ENCODE data around the gene GDPD1. TPM values are rescaled to one million over a fixed set of nuclear protein-coding genes. Genes with fewer than 3 reads are reported as not detected.

Gene GDPD1
- total RNA-seq, 1 donor from 2014 or later, result 17.8 TPM

DNA sequence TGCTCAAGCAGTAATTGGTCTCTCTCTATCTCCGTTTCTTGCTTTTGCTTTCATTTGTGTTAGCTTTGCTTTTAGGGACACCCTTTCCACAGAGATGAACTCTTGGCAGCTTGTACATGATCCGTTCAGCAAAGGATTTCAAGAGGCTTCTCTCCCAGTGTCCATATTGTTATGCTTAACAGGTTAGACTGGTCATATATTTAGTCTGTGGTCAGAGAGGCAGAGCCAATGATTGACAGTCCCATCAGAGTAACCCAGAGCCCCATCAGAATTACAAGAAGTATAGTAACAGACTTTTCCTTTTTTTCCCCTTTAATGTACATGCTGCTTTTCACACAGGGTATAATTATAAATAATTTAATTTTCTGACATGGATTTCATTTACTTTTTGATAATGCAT lies 34.4 kb downstream of the GDPD1 start:
- Histone ChIP-seq H4K20me1 (ENCODE audit: low read depth) (no peaks in the 10 kb centered on the region), H3K4me3 (no peak overlapping the region), H3K36me3 (no peaks in the 10 kb centered on the region), H3K27me3 (no peaks in the 10 kb centered on the region), H2AFZ (replicated peaks) (no peak overlapping the region), H3K4me2 (no peak overlapping the region), H3K9me3 (ENCODE audit: low read depth) (no peaks in the 10 kb centered on the region), H3K79me2 (ENCODE audit: low read depth) (no peaks in the 10 kb centered on the region), H3K27ac (no peak overlapping the region), H3K9ac (no peak overlapping the region), H3F3A (ENCODE audit: low read depth) (peaks cover 2% of the 10 kb centered on the region), H3K4me1 (no peaks in the 10 kb centered on the region)
- H3K36me3 Mint-ChIP-seq, result peaks cover 2% of the 10 kb centered on the region
- no peaks in the 10 kb centered on the region for H3K27me3 Mint-ChIP-seq (ENCODE audit: insufficient read depth, low read depth)
- no peak for TF ChIP-seq EZH2phosphoT487 (IDR thresholded peaks at IDR 0.05)
- no peak for TF ChIP-seq EZH2 (IDR thresholded peaks at IDR 0.05)
- TF ChIP-seq, protein P1, sequence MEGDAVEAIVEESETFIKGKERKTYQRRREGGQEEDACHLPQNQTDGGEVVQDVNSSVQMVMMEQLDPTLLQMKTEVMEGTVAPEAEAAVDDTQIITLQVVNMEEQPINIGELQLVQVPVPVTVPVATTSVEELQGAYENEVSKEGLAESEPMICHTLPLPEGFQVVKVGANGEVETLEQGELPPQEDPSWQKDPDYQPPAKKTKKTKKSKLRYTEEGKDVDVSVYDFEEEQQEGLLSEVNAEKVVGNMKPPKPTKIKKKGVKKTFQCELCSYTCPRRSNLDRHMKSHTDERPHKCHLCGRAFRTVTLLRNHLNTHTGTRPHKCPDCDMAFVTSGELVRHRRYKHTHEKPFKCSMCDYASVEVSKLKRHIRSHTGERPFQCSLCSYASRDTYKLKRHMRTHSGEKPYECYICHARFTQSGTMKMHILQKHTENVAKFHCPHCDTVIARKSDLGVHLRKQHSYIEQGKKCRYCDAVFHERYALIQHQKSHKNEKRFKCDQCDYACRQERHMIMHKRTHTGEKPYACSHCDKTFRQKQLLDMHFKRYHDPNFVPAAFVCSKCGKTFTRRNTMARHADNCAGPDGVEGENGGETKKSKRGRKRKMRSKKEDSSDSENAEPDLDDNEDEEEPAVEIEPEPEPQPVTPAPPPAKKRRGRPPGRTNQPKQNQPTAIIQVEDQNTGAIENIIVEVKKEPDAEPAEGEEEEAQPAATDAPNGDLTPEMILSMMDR (IDR thresholded peaks at IDR 0.05), result no peak
- no peaks in the 10 kb centered on the region for H3K9me3 Mint-ChIP-seq
- no peak overlapping the region for H3K4me3 Mint-ChIP-seq
- H3K27ac Mint-ChIP-seq, result no peak overlapping the region
- no peaks in the 10 kb centered on the region for H3K4me1 Mint-ChIP-seq
- DNase-seq (ENCODE audit: low spot score), result no peak

DNA sequence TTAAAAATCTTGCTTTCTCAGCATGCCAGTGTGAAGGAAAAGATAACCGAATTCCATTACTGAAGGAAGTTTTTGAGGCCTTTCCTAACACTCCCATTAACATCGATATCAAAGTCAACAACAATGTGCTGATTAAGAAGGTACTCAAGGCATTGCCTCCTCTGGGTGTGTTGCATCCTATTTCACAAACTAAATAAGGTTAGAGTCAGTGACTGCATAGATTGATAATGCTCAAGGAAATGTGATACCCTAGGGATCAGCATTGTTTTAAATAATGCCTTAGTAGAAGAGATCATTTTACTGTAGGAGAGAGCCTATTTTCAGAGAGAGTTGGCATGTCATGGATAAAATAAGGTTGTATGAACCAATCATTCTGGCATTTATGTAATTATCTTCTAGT lies 36.8 kb downstream of the GDPD1 start:
- H3F3A ChIP-seq (ENCODE audit: low read depth), result peaks cover 2% of the 10 kb centered on the region
- no peak overlapping the region for H3K4me3 Mint-ChIP-seq
- H2AFZ ChIP-seq (replicated peaks), result no peak overlapping the region
- no peaks in the 10 kb centered on the region for H3K4me1 Mint-ChIP-seq
- no peaks in the 10 kb centered on the region for H3K36me3 ChIP-seq
- TF ChIP-seq, protein P1 (IDR thresholded peaks at IDR 0.05), result no peak
- TF ChIP-seq EZH2 (IDR thresholded peaks at IDR 0.05) (no peak), EZH2phosphoT487 (IDR thresholded peaks at IDR 0.05) (no peak)
- no peaks in the 10 kb centered on the region for H3K79me2 ChIP-seq (ENCODE audit: low read depth)
- no peaks in the 10 kb centered on the region for H3K27me3 Mint-ChIP-seq (ENCODE audit: insufficient read depth, low read depth)
- no peak overlapping the region for H3K4me2 ChIP-seq
- no peak overlapping the region for H3K27ac ChIP-seq
- H3K9ac ChIP-seq, result no peak overlapping the region
- no peak for DNase-seq (ENCODE audit: low spot score)
- no peak overlapping the region for H3K27ac Mint-ChIP-seq
- no peaks in the 10 kb centered on the region for H3K9me3 ChIP-seq (ENCODE audit: low read depth)
- no peaks in the 10 kb centered on the region for H3K4me1 ChIP-seq
- no peaks in the 10 kb centered on the region for H3K27me3 ChIP-seq
- H4K20me1 ChIP-seq (ENCODE audit: low read depth), result no peaks in the 10 kb centered on the region
- no peaks in the 10 kb centered on the region for H3K9me3 Mint-ChIP-seq
- peaks cover 5% of the 10 kb centered on the region for H3K36me3 Mint-ChIP-seq
- H3K4me3 ChIP-seq, result no peak overlapping the region

- Histone ChIP-seq H3K9me3 (ENCODE audit: low read depth) (no peaks in the 10 kb centered on the region), H3F3A (ENCODE audit: low read depth) (peaks cover 2% of the 10 kb centered on the region), H3K27ac (no peak overlapping the region), H2AFZ (replicated peaks) (no peak overlapping the region), H3K4me1 (no peaks in the 10 kb centered on the region), H3K79me2 (ENCODE audit: low read depth) (no peaks in the 10 kb centered on the region), H3K36me3 (no peaks in the 10 kb centered on the region), H4K20me1 (ENCODE audit: low read depth) (no peaks in the 10 kb centered on the region), H3K9ac (no peak overlapping the region), H3K4me3 (no peak overlapping the region), H3K4me2 (no peak overlapping the region), H3K27me3 (no peaks in the 10 kb centered on the region)
- H3K27ac Mint-ChIP-seq, result no peak overlapping the region
- H3K9me3 Mint-ChIP-seq, result no peaks in the 10 kb centered on the region
- no peak for DNase-seq (ENCODE audit: low spot score)
- H3K36me3 Mint-ChIP-seq, result peaks cover 6% of the 10 kb centered on the region
- TF ChIP-seq EZH2 (IDR thresholded peaks at IDR 0.05), result no peak
- TF ChIP-seq EZH2phosphoT487 (IDR thresholded peaks at IDR 0.05), result no peak
- TF ChIP-seq, protein P1 (IDR thresholded peaks at IDR 0.05), result no peak
- no peak overlapping the region for H3K4me3 Mint-ChIP-seq
- H3K4me1 Mint-ChIP-seq, result peaks cover 2% of the 10 kb centered on the region
- no peaks in the 10 kb centered on the region for H3K27me3 Mint-ChIP-seq (ENCODE audit: insufficient read depth, low read depth)
Measured at GRCh38 chr17:59260722-59261121, 40.4 kb downstream of the GDPD1 start.
